Measurements from ENCODE around the gene GJD4.

GJD4 gene

GRCh38 chr10:35580423-35580770, 24.7 kb upstream of the GJD4 start:
- TF ChIP-seq SNAI2 (CRISPR knock-in tag; IDR thresholded peaks at IDR 0.05) (no peak), POU6F1 (CRISPR knock-in tag; IDR thresholded peaks at IDR 0.05; ENCODE audit: borderline replicate concordance, low read depth) (no peak), GLIS3 (CRISPR knock-in tag; IDR thresholded peaks at IDR 0.05) (no peak), PATZ1 (CRISPR knock-in tag; IDR thresholded peaks at IDR 0.05; ENCODE audit: borderline replicate concordance) (no peak), OSR1 (CRISPR knock-in tag; IDR thresholded peaks at IDR 0.05) (no peak), TOX (CRISPR knock-in tag; IDR thresholded peaks at IDR 0.05; ENCODE audit: borderline replicate concordance) (no peak), ISL1 (CRISPR knock-in tag; IDR thresholded peaks at IDR 0.05) (no peak), CSRNP3 (CRISPR knock-in tag; IDR thresholded peaks at IDR 0.05) (no peak)
- TF ChIP-seq, protein P1, sequence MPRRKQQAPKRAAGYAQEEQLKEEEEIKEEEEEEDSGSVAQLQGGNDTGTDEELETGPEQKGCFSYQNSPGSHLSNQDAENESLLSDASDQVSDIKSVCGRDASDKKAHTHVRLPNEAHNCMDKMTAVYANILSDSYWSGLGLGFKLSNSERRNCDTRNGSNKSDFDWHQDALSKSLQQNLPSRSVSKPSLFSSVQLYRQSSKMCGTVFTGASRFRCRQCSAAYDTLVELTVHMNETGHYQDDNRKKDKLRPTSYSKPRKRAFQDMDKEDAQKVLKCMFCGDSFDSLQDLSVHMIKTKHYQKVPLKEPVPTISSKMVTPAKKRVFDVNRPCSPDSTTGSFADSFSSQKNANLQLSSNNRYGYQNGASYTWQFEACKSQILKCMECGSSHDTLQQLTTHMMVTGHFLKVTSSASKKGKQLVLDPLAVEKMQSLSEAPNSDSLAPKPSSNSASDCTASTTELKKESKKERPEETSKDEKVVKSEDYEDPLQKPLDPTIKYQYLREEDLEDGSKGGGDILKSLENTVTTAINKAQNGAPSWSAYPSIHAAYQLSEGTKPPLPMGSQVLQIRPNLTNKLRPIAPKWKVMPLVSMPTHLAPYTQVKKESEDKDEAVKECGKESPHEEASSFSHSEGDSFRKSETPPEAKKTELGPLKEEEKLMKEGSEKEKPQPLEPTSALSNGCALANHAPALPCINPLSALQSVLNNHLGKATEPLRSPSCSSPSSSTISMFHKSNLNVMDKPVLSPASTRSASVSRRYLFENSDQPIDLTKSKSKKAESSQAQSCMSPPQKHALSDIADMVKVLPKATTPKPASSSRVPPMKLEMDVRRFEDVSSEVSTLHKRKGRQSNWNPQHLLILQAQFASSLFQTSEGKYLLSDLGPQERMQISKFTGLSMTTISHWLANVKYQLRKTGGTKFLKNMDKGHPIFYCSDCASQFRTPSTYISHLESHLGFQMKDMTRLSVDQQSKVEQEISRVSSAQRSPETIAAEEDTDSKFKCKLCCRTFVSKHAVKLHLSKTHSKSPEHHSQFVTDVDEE (CRISPR knock-in tag; IDR thresholded peaks at IDR 0.05), result no peak
- ATAC-seq, result no peak

- ATAC-seq, result no peak
- TF ChIP-seq TOX (CRISPR knock-in tag; IDR thresholded peaks at IDR 0.05; ENCODE audit: borderline replicate concordance), result no peak
- TF ChIP-seq CREB5 (CRISPR knock-in tag; IDR thresholded peaks at IDR 0.05; ENCODE audit: low read depth), result no peak
- TF ChIP-seq SNAI2 (CRISPR knock-in tag; IDR thresholded peaks at IDR 0.05), result no peak
- no peak for TF ChIP-seq BACH2 (CRISPR knock-in tag; IDR thresholded peaks at IDR 0.05; ENCODE audit: borderline replicate concordance)
- TF ChIP-seq ZC3H10 (CRISPR knock-in tag; IDR thresholded peaks at IDR 0.05), result no peak
- TF ChIP-seq PATZ1 (CRISPR knock-in tag; IDR thresholded peaks at IDR 0.05; ENCODE audit: borderline replicate concordance), result no peak
- TF ChIP-seq ZNF70 (CRISPR knock-in tag; IDR thresholded peaks at IDR 0.05), result no peak
- no peak for TF ChIP-seq OSR1 (CRISPR knock-in tag; IDR thresholded peaks at IDR 0.05)
- no peak for TF ChIP-seq ZNF8 (CRISPR knock-in tag; IDR thresholded peaks at IDR 0.05)
- TF ChIP-seq, protein P1 (CRISPR knock-in tag; IDR thresholded peaks at IDR 0.05), result no peak
- TF ChIP-seq ISL1 (CRISPR knock-in tag; IDR thresholded peaks at IDR 0.05), result no peak
- TF ChIP-seq POU6F1 (CRISPR knock-in tag; IDR thresholded peaks at IDR 0.05; ENCODE audit: borderline replicate concordance, low read depth), result no peak
Measured at GRCh38 chr10:35581655-35582054, 23.5 kb upstream of the GJD4 start.
